ENCODE data around the gene SLC44A1. TPM values are rescaled to one million over a fixed set of nuclear protein-coding genes. Genes with fewer than 3 reads are reported as not detected.

Gene SLC44A1
- total and polyA plus RNA-seq, 10 of the 15 experiments (the other 5 are each of a cell fraction or from before 2014, with no cell fraction given) = 2.4 to 21.2 (median 12.4) TPM

DNA sequence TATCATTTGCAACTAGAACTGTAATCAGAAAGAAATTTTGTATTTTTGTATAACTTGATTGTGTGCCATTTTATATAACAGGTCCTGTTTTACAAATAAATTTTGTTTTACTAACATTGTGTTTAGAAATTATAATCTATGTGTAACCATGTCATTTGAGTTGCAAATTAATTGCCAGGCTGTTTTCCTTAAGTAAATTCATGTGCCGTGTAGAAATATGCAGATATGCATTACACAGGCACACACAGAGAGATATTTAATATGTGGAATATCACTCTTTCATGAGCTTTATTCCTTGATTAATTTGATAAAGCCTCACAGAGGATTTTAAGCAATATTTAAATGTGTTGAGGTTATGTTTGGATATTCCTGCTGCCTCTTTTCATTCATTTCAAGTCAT, 146.8 kb downstream of the SLC44A1 start:
- intact Hi-C loops (cut with micrococcal nuclease; ENCODE audit: unreplicated experiment) (no loop called here), in situ Hi-C loops (cut with MboI) (no loop called here)
- no peaks in the 10 kb centered on the region for H3K9me3 ChIP-seq (replicated peaks; ENCODE audit: control insufficient read depth, insufficient read depth, low read length)
- TF ChIP-seq, protein P1, sequence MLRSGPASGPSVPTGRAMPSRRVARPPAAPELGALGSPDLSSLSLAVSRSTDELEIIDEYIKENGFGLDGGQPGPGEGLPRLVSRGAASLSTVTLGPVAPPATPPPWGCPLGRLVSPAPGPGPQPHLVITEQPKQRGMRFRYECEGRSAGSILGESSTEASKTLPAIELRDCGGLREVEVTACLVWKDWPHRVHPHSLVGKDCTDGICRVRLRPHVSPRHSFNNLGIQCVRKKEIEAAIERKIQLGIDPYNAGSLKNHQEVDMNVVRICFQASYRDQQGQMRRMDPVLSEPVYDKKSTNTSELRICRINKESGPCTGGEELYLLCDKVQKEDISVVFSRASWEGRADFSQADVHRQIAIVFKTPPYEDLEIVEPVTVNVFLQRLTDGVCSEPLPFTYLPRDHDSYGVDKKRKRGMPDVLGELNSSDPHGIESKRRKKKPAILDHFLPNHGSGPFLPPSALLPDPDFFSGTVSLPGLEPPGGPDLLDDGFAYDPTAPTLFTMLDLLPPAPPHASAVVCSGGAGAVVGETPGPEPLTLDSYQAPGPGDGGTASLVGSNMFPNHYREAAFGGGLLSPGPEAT (IDR thresholded peaks at IDR 0.05; ENCODE audit: low read depth) = no peak
- TF ChIP-seq LARP7 (IDR thresholded peaks at IDR 0.05) (no peak), ZNF384 (IDR thresholded peaks at IDR 0.05; ENCODE audit: borderline replicate concordance, low read depth, low read length) (no peak), POLR2A (IDR thresholded peaks at IDR 0.05; ENCODE audit: low read depth, low read length) (no peak), ZNF207 (IDR thresholded peaks at IDR 0.05; ENCODE audit: borderline replicate concordance) (no peak), EED (IDR thresholded peaks at IDR 0.05; ENCODE audit: low read depth) (no peak), STAT1 (conservative IDR thresholded peaks at IDR 0.05) (no peak), MTA2 (IDR thresholded peaks at IDR 0.05; ENCODE audit: low read depth) (no peak), MYB (IDR thresholded peaks at IDR 0.05; ENCODE audit: borderline replicate concordance, low read depth, low read length) (no peak), YBX1 (IDR thresholded peaks at IDR 0.05) (no peak), GABPA (IDR thresholded peaks at IDR 0.05; ENCODE audit: low read depth) (no peak), MTA3 (IDR thresholded peaks at IDR 0.05; ENCODE audit: borderline replicate concordance, low read length) (no peak), CREB1 (IDR thresholded peaks at IDR 0.05; ENCODE audit: low read depth) (no peak), IKZF2 (IDR thresholded peaks at IDR 0.05) (no peak), CBX5 (IDR thresholded peaks at IDR 0.05; ENCODE audit: low read depth) (no peak)
- H3K4me3 ChIP-seq = no peak overlapping the region
- CTCF ChIA-PET = interaction anchor here (1.9 kb wide), 1 partner anchor 528 kb away, joined by 4 read pairs; no protein-coding TSS in a partner anchor
- RAD21 ChIA-PET (ENCODE audit: unreplicated experiment) = no interaction called here
- no peaks in the 10 kb centered on the region for H3K4me1 ChIP-seq (ENCODE audit: control insufficient read depth, insufficient read depth, low read length)
- H3K9ac ChIP-seq (ENCODE audit: control insufficient read depth, insufficient read depth, low read length) = no peak overlapping the region
- no peaks in the 10 kb centered on the region for H3K79me2 ChIP-seq (ENCODE audit: control insufficient read depth, insufficient read depth, low read length)
- POLR2A ChIA-PET = no interaction called here
- DNase-seq (ENCODE audit: low read depth, low spot score) (no peak), FAIRE-seq (no peak), ATAC-seq (no peak)
- H3K27me3 ChIP-seq (replicated peaks in 1 of 2; ENCODE audit: control insufficient read depth in 2 of 2, insufficient read depth in 2 of 2, low read length in 1 of 2) = no peaks in the 10 kb centered on the region
- SMC1A ChIA-PET (ENCODE audit: uncharacterized antibody, unreplicated experiment) = interaction anchor here (0.8 to 2.3 kb wide), 5 partner anchors 11 to 171 kb away, joined by 3 to 6 read pairs (median 3); no protein-coding TSS in a partner anchor
- no peaks in the 10 kb centered on the region for H3K36me3 ChIP-seq (ENCODE audit: control insufficient read depth in 2 of 2, insufficient read depth in 2 of 2, low read length in 1 of 2)
- H2AFZ ChIP-seq (ENCODE audit: control insufficient read depth, low read depth, low read length) = no peak overlapping the region
- H3K27ac ChIP-seq (ENCODE audit: control insufficient read depth, insufficient read depth) = no peak overlapping the region
- no peak overlapping the region for H3K4me2 ChIP-seq (ENCODE audit: control insufficient read depth, insufficient read depth)
- no peaks in the 10 kb centered on the region for H4K20me1 ChIP-seq (ENCODE audit: control insufficient read depth, insufficient read depth)
- no TSS peak for BruUV-seq (replicated peaks)
- 100% methylated on average over 1 of the region's 1 CpG for WGBS (ENCODE audit: insufficient coverage, insufficient replicate concordance, low lambda C conversion rate, missing lambda C conversion rate)

Measured in GM12878 (cell line).